Body of pancreas (tissue), 4 donors: ENCODE data around the gene CAV2.

Experiments used
- CTCF ChIP-seq, 7 experiments: fragments of 450-650 bp in 4 of 7; fragments of 200-600 bp in 3 of 7; sonication (generic) in 3 of 7; IDR thresholded peaks; one replicate each; pipeline ENCODE4 v1.5.1; 2016 to 2019; ENCODE audit warnings: antibody characterized with exemption in 7 of 7
- POLR2A ChIP-seq, 3 donors: fragments of 450-650 bp; IDR thresholded peaks; one replicate each; pipeline ENCODE4 v1.6.1; 2016; ENCODE audit warnings: antibody characterized with exemption in 3 of 3, mild to moderate bottlenecking in 2 of 3

GRCh38 chr7:116451957-116452729 lies 47.4 kb upstream of the CAV2 start:
- TF ChIP-seq CTCF (IDR thresholded peaks at IDR 0.05), result peak in 3 of 7 experiments; percentile 9 to 24 (median 13)
- no peak for TF ChIP-seq POLR2A (IDR thresholded peaks at IDR 0.05)
